ENCODE measurements around the gene DAB1. TPM values are rescaled to one million over a fixed set of nuclear protein-coding genes. Genes with fewer than 3 reads are reported as not detected.

Gene DAB1
- total RNA-seq, 1 donor from 2014 or later, result 0.25 TPM

- no peak for DNase-seq (ENCODE audit: low read depth)
- TF ChIP-seq, protein P1, sequence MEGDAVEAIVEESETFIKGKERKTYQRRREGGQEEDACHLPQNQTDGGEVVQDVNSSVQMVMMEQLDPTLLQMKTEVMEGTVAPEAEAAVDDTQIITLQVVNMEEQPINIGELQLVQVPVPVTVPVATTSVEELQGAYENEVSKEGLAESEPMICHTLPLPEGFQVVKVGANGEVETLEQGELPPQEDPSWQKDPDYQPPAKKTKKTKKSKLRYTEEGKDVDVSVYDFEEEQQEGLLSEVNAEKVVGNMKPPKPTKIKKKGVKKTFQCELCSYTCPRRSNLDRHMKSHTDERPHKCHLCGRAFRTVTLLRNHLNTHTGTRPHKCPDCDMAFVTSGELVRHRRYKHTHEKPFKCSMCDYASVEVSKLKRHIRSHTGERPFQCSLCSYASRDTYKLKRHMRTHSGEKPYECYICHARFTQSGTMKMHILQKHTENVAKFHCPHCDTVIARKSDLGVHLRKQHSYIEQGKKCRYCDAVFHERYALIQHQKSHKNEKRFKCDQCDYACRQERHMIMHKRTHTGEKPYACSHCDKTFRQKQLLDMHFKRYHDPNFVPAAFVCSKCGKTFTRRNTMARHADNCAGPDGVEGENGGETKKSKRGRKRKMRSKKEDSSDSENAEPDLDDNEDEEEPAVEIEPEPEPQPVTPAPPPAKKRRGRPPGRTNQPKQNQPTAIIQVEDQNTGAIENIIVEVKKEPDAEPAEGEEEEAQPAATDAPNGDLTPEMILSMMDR (IDR thresholded peaks at IDR 0.05; ENCODE audit: insufficient read depth, low read length, poor library complexity, severe bottlenecking), result no peak
- no peak overlapping the region for H3K4me3 ChIP-seq (ENCODE audit: low read depth, low read length)
These were observed 459.4 kb downstream of the DAB1 start for GRCh38 chr1:56964349-56965017.

GRCh38 chr1:56963667-56964066 lies 460.2 kb downstream of the DAB1 start:
- no peaks in the 10 kb centered on the region for H3K27me3 ChIP-seq (ENCODE audit: control insufficient read depth, insufficient read depth, low read length)
- no peak overlapping the region for H3K4me3 ChIP-seq (ENCODE audit: low read depth, low read length)
- TF ChIP-seq, protein P1 (IDR thresholded peaks at IDR 0.05; ENCODE audit: insufficient read depth, low read length, poor library complexity, severe bottlenecking), result no peak
- H3K36me3 ChIP-seq (ENCODE audit: control insufficient read depth, insufficient read depth, low read length), result no peaks in the 10 kb centered on the region
- DNase-seq (ENCODE audit: low read depth), result no peak

More at GRCh38 chr1:56964349-56965017, 459.4 kb downstream of the DAB1 start:
- Histone ChIP-seq H3K27me3 (ENCODE audit: control insufficient read depth, insufficient read depth, low read length) (no peaks in the 10 kb centered on the region), H3K36me3 (ENCODE audit: control insufficient read depth, insufficient read depth, low read length) (no peaks in the 10 kb centered on the region)

DNA sequence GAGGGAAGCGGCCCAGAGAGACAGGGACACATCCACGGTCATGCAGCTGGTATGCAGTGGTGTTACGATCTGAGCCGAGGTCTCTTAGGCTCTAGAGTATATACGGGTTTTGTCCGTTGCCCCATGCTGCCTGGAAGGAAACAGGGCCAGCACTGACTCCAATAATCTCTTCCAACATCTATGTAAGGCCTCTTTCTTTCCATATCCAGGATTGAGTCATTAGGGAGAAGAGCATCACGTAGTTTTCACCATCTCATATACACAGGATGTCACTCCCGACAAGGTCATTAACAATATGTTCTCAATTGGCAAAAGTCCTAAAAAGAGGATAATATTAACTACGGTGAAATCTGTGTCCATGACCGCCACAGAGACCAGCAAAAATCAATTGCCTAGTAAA lies 462.4 kb downstream of the DAB1 start:
- TF ChIP-seq, protein P1 (IDR thresholded peaks at IDR 0.05; ENCODE audit: insufficient read depth, low read length, poor library complexity, severe bottlenecking), result no peak
- H3K27me3 ChIP-seq (ENCODE audit: control insufficient read depth, insufficient read depth, low read length), result no peaks in the 10 kb centered on the region
- DNase-seq (ENCODE audit: low read depth), result no peak
- H3K4me3 ChIP-seq (ENCODE audit: low read depth, low read length), result no peak overlapping the region
- H3K36me3 ChIP-seq (ENCODE audit: control insufficient read depth, insufficient read depth, low read length), result no peaks in the 10 kb centered on the region

- no peaks in the 10 kb centered on the region for H3K27me3 ChIP-seq (ENCODE audit: control insufficient read depth, insufficient read depth, low read length)
- peak; percentile 2 for DNase-seq (ENCODE audit: low read depth)
- no peaks in the 10 kb centered on the region for H3K36me3 ChIP-seq (ENCODE audit: control insufficient read depth, insufficient read depth, low read length)
- no peak overlapping the region for H3K4me3 ChIP-seq (ENCODE audit: low read depth, low read length)
- TF ChIP-seq, protein P1 (IDR thresholded peaks at IDR 0.05; ENCODE audit: insufficient read depth, low read length, poor library complexity, severe bottlenecking), result no peak
These were observed 465.3 kb downstream of the DAB1 start for GRCh38 chr1:56958526-56958925.

GRCh38 chr1:56957931-56958330 lies 465.9 kb downstream of the DAB1 start:
- DNase-seq (ENCODE audit: low read depth), result no peak
- TF ChIP-seq, protein P1 (IDR thresholded peaks at IDR 0.05; ENCODE audit: insufficient read depth, low read length, poor library complexity, severe bottlenecking), result no peak
- Histone ChIP-seq H3K36me3 (ENCODE audit: control insufficient read depth, insufficient read depth, low read length) (no peaks in the 10 kb centered on the region), H3K27me3 (ENCODE audit: control insufficient read depth, insufficient read depth, low read length) (no peaks in the 10 kb centered on the region), H3K4me3 (ENCODE audit: low read depth, low read length) (no peak overlapping the region)

- Histone ChIP-seq H3K4me3 (ENCODE audit: low read depth, low read length) (no peak overlapping the region), H3K36me3 (ENCODE audit: control insufficient read depth, insufficient read depth, low read length) (no peaks in the 10 kb centered on the region), H3K27me3 (ENCODE audit: control insufficient read depth, insufficient read depth, low read length) (no peaks in the 10 kb centered on the region)
- TF ChIP-seq, protein P1 (IDR thresholded peaks at IDR 0.05; ENCODE audit: insufficient read depth, low read length, poor library complexity, severe bottlenecking), result no peak
- no peak for DNase-seq (ENCODE audit: low read depth)
These were observed 469.2 kb downstream of the DAB1 start for GRCh38 chr1:56954664-56955063.

Measured in kidney epithelial cell (primary cell).